Thyroid gland (tissue), 4 donors: Measurements from ENCODE around the gene MAMSTR.

ENCODE experiments used
- POLR2A ChIP-seq, 2 donors: fragments of 450-650 bp; IDR thresholded peaks; one replicate each; pipeline ENCODE4 v1.6.1; 2017; ENCODE audit warnings: antibody characterized with exemption in 2 of 2, mild to moderate bottlenecking in 2 of 2, moderate library complexity in 1 of 2
- TF ChIP-seq, protein P1 (sequence below), 6 experiments: fragments of 200-600 bp in 3 of 6; fragments of 450-650 bp in 3 of 6; sonication (generic) in 3 of 6; IDR thresholded peaks; one replicate each; pipeline ENCODE4 v1.5.1; 2016 to 2019; ENCODE audit warnings: antibody characterized with exemption in 6 of 6, mild to moderate bottlenecking in 2 of 6, inconsistent platforms in 1 of 6, moderate library complexity in 1 of 6

DNA sequence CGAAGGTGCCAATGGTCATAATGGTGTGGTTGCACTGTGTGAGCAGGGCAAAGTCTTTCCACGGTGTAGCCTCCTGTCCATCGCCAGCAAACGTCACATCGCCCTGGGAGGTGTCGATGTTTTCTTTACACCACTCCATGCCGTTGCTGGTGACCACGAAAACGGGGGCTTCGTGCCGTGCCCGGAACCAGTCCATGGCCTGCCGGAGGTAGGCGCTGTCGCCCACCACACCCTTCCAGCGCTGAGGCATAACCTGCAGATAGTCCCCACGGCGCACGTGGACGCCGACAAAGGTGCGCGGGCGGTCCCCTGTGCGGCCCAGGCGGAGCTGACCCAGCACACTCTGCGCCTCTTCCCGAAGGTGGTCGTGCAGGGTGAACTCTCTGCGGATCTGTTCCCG lies 30.8 kb upstream of the MAMSTR start:
- TF ChIP-seq, protein P1, sequence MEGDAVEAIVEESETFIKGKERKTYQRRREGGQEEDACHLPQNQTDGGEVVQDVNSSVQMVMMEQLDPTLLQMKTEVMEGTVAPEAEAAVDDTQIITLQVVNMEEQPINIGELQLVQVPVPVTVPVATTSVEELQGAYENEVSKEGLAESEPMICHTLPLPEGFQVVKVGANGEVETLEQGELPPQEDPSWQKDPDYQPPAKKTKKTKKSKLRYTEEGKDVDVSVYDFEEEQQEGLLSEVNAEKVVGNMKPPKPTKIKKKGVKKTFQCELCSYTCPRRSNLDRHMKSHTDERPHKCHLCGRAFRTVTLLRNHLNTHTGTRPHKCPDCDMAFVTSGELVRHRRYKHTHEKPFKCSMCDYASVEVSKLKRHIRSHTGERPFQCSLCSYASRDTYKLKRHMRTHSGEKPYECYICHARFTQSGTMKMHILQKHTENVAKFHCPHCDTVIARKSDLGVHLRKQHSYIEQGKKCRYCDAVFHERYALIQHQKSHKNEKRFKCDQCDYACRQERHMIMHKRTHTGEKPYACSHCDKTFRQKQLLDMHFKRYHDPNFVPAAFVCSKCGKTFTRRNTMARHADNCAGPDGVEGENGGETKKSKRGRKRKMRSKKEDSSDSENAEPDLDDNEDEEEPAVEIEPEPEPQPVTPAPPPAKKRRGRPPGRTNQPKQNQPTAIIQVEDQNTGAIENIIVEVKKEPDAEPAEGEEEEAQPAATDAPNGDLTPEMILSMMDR (IDR thresholded peaks at IDR 0.05) = no peak
- no peak for TF ChIP-seq POLR2A (IDR thresholded peaks at IDR 0.05)
